SH-SY5Y (cell line): Measurements from ENCODE around the gene CLCNKA.

Source experiments
- GATA2 ChIP-seq: IDR thresholded peaks from 2 replicates; pipeline ENCODE4 v1.6.1; 2011; ENCODE audit warnings: mild to moderate bottlenecking, low read depth, low read length
- GATA3 ChIP-seq: IDR thresholded peaks from 2 replicates; pipeline ENCODE4 v1.6.1; 2011; ENCODE audit warnings: low read depth, mild to moderate bottlenecking, low read length, moderate library complexity

Gene CLCNKA

DNA sequence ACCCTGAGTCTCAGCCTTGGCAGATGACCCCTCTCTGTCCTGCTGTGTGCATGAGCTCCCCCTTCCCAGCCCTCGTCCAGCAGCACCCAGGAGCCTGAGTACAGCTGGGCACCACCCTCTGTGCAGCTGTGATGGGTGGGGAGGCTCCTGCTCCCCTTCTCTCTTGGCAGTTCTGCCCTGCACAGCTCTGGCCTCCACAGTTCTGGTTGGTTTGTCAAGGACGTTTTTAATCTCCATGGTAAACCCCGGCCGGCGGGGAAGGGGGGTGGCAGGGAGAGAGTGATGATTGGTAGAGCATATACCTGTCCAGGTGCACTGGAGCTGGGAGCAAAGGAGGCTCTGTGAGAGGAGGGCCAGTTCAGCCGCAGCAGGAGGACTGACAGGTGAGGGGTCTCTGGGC, at the start of gene CLCNKA:
Gene CLCNKA, plus strand, starts transcription at position 356 of the 400 bp plus-strand sequence. CDS start 584 bp downstream, outside the sequence.
- TF ChIP-seq GATA3, result no peak
- TF ChIP-seq GATA2, result no peak

DNA sequence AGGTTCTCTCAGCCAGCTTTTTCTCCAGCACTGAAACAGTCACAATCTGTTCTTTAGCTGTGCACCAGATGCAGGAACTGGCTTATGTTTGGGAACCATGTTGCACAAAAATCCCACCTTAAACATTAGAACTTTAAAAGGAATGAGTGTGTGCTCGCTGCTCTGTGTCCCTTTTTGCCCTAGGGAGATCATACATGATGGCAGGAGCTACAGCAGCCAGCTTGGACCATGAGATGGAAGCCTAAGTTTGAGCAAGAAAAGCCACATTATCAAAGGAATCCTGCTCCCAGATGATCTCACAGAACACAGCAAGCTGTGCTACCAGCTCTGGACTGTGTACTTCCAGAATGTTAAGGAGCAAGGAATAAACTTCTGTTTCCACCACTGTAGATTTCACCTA, 49.4 kb upstream of the CLCNKA start:
- TF ChIP-seq GATA3 (no peak), GATA2 (no peak)

DNA sequence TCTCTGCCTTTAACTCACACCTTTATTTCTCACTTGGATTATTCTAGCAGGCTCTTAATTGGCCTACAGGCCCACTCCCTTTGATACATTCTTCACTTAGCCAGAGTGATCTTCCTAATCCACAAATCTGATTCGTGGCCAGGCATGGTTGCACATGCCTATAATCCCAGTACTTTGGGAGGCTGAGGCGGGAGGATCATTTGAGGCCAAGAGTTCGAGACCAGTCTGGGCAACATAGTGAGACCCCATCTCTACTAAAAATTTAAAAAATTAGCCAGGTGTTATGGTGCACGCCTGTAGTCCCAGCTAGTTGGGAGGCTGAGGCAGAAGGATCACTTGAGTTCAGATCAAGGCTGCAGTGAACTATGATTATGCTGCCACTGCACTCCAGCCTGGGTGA, 48.1 kb upstream of the CLCNKA start:
- TF ChIP-seq GATA2, result no peak
- TF ChIP-seq GATA3, result no peak

DNA sequence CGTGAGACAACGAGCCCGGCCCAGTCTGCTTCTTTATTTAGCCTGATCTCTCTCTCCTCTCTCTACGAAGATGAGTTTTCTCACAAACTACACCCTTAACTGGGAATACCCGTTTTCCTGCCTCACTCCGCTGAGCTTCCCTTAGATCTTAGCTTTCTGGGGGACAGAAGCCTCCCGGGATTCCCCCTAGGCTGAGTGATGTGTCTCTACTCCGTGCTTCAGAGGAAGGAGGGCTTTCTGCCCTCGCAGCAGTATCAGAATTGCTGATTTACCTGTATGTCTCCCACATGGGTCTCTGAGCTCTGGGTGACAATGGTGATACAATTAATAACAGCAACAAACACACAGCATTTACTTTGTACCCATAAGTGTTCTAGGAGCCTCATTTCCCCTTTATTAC, 47.0 kb upstream of the CLCNKA start:
- TF ChIP-seq GATA3 (no peak), GATA2 (no peak)

DNA sequence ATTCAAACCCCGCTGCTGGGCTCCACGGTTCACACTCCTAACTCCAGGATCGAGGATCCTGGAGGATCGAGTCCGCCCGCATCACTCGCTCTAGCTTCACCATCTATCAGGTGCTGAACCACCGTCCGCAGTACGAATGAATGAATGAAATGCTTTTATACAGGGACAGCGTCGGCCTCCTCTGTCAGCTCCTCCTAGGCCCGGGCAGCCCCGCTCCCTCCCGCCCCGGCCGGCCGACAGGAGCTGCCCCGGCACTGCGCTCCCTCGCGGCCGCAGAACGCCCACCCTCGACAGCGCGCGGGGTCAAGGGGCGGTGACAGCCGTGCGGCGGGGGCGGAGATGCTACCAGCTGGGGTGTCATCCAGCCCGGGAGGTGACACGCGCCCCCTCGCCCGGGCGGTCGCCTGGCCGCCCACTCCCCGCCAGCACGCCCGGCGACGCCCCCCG, 46.5 kb upstream of the CLCNKA start:
- no peak for TF ChIP-seq GATA3
- no peak for TF ChIP-seq GATA2

DNA sequence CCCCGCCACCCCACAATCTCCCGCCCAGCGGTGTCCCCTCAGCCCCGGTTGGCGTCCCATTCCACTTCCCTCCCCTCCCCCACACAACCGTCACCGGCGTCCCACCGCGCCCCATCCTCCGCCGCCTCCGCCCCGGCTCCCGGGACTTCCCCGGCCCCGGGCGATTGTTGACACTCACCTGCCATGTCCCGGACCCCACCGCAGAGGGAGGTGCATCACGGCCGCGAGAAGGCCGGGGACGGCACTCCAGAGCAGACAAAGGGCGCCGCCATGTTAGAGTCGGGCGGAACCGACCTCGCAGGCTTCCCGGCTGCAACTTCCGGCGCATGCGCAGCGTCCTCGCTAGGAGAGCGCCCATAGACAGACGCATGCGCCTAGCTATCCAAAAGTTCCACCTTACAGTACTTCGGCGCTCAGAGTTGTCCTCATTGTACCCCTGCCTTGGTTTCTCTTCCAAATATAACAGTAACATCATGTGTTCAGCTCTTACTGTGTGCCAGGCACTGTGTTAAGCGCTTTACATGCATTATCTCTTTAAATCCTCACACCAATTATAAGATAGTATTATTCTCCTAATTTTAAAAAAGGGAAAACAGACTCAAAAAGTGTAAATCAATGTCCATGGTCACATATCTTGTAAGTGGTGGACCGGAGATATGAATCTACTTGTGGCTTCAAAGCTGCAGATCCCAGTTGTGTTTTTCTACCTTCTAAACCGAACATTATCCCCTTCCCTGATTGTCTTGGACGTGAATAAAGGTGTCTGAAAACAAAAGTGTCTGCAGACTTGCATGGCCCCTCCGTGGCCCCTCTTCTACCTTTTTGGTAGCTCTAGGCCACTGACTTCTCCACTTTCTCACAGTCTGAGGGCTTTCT, 45.8 kb upstream of the CLCNKA start, which contains the start of gene ZBTB17:
Gene ZBTB17, minus strand, starts transcription at position 297 of the 876 bp plus-strand sequence. CDS start 27,606 bp downstream, outside the sequence.
- TF ChIP-seq GATA3 (no peak), GATA2 (no peak)

DNA sequence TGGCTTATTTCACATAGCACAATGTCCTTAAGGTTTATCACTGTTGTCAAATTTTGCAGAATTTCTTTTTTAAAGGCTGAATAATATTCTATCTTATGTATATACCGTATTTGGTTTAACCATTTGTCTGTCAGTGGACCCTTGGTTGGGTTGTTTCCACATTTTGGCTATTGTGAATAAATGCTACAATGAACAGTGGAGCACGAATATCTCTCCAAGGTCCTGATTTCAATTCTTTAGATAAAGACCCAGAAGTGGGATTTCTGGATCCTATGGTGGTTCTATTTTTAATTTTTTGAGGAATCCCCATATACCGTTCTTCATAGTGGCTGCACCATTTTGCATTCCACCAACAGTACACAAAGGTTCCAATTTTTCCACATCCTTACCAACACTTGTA, 40.2 kb upstream of the CLCNKA start:
- TF ChIP-seq GATA3, result no peak
- TF ChIP-seq GATA2, result no peak

DNA sequence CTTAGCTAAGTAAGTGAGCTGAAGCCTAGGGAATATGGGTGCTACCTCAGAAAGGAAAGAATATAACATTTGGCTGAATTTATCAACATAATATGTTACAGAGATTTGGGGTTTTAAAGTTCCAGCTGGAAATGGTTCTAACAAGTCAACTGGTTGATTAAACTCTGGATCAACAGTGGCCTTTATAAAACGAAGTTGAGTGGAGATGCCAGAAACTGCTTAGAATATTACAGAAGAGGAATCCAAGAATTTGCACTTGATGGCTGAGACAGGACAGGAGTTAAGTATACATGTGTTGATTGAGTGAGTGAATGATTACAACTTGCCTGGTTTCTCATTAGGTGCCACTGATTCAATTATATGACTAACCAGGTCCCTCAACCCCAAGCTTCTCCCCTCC, 38.6 kb upstream of the CLCNKA start:
- TF ChIP-seq GATA2, result no peak
- TF ChIP-seq GATA3, result no peak

DNA sequence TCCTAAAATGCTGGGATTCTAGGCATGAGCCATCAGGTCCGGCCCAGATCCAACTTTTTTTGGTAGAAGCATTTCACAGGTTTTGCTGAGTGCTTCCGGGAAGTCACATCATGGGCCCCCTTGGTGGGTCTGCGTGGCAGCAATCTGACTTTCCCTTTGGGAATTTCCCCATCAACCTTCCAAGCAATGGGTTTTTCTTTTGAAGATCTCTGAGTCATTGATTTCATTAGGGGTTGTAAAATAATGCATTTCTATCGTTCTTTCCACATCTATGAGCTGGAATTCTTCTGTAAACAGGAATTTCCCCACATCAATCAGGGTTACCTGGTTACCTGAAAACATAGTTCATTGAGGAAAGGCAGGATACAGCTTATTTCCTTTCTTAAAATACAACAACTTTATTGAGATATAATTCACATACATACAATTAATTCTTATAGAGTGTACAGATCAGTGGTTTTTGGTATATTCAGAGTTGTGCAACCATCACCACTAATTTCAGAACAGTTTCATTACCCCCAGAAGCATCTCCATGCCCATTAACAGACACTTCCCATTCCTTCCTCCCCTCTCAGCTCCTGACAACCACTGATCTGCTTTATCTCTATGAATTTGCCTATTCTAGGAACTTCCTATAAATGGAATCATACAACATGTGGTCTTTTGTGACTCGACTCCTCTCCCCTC, 36.1 kb upstream of the CLCNKA start:
- no peak for TF ChIP-seq GATA2
- no peak for TF ChIP-seq GATA3

DNA sequence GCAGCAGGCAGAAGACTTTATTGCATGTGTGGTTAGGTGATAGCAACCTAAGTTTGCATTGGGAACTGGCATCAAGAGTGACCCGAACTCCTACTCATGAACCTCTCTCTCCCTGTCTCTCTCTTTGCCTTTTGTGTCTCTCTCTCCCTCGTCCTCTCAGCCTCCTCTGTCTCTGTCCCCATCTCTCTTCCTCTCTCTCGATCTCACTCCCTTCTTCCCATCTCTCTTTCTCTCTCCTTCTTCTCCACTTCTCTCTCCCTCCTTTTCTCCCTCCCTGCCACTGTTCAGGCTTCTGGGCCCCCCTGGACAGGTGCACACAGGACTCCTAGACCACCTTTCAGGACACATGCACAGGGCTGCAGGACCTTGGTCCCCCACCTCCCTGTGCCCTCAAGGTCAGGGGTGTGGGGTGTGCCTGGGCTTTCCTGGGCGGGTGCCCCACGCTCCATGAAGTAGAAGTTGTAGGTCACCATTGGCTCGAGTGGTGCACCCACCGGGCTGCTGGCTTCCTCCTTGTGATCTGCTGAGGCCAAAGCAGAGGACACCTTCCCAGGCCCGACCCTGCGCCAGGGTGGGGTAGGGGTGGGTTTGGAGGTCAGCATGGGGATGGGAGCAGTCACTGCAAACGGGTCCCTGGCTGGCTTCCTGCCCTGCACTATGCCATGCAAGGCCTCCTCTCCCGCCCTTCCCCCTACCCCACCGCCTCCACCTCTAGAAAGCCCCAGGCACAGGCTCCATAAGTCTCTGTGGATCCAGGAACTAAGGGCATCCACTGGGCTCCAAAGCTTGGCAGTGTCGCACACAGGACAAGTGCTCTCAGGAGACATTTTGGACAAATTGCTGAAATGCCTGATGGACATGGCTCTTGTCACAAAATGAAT, 32.7 kb upstream of the CLCNKA start:
- no peak for TF ChIP-seq GATA3
- TF ChIP-seq GATA2, result no peak

DNA sequence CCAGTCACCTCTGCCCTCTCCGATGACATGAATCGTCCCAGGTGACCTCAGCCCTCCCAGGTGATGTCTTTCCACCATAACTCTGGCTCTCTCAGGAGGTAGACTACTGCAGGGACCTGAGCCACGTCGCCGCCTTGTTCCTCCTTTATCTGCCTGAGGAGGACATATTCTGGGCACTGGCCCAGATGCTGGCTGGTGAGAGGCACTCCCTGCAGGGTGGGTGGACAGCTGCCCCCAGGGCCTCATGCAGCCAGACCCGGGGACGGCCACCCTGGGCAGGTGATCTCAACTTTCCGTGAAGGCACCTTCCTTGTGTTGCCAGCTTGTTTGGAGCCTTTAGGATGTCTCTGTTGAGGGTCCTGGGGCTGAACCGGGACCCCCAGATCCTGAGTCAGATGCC, 32.1 kb upstream of the CLCNKA start:
- no peak for TF ChIP-seq GATA3

DNA sequence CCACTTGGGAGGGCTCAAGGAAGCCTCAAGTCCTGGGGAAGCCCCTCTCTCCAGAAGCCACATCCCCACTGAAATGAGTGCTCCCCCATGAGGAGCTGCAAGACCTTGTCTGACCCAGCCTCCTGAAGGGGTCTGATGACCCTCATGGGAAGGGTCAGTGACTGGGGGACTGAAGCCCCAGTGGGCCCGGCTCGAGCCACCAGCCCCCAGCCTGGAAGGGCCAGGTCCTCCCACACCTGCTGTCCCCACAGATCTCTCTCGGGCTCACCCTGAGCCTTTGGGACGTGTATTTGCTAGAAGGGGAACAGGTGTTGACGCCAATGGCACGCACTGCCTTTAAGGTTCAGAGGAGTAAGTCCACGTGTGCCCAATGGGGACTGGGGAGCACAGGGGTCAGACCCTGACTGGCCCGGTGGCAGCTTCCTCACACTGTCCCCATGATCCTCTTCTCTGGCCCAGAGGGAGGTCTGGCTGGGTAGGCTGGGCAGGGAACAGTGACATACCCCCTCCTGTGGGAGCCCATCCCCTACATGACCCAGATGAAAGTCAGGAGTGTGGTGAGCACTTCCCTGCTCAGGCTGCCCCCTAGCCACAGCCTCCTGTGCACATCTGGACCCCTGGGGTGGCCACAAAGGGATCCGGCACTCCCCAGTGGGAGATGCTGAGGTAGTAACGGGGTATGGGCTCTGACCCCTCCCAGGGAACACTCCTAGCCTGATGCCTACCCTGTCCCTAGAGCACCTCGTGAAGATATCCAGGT, 30.2 kb upstream of the CLCNKA start:
- TF ChIP-seq GATA2 (no peak), GATA3 (no peak)

DNA sequence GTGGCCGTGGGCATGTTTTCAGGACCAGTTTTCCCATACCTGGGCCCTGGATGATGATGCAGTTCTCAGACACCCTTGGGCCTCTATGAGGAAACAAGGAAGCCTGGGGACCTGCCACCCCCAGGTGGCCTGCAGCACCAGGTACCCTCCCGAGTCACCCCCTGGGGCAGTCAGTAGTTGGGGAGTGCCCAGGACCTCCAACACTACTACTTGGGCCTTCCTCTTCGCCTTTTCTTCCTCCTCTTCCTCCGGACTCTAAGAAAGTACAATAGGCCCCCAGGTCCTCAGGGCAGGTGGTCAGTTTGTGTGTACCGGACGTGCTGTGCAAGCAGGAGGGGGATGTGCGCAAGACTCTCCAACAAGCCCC, 29.7 kb upstream of the CLCNKA start:
- TF ChIP-seq GATA3 (no peak), GATA2 (no peak)
